Activated CD4-positive, alpha-beta T cell treated with anti-CD3 and anti-CD28 coated beads, Interleukin-2, Interleukin-6, amounts not matched to agents 100 ng/mL and 50 ng/mL, durations not matched to agents 16 hours and 8 hours (primary cell): Measurements from ENCODE around the gene FKBP6.
"Not testable (repeated sequence)": the region's sequence is repeated elsewhere in the genome, so short reads cannot be mapped to it uniquely, and the experiment has no call there.

Source experiments
- DNase-seq: peaks from one replicate; pipeline ENCODE4 v3.0.0-alpha.2; 2020

Gene FKBP6

DNA sequence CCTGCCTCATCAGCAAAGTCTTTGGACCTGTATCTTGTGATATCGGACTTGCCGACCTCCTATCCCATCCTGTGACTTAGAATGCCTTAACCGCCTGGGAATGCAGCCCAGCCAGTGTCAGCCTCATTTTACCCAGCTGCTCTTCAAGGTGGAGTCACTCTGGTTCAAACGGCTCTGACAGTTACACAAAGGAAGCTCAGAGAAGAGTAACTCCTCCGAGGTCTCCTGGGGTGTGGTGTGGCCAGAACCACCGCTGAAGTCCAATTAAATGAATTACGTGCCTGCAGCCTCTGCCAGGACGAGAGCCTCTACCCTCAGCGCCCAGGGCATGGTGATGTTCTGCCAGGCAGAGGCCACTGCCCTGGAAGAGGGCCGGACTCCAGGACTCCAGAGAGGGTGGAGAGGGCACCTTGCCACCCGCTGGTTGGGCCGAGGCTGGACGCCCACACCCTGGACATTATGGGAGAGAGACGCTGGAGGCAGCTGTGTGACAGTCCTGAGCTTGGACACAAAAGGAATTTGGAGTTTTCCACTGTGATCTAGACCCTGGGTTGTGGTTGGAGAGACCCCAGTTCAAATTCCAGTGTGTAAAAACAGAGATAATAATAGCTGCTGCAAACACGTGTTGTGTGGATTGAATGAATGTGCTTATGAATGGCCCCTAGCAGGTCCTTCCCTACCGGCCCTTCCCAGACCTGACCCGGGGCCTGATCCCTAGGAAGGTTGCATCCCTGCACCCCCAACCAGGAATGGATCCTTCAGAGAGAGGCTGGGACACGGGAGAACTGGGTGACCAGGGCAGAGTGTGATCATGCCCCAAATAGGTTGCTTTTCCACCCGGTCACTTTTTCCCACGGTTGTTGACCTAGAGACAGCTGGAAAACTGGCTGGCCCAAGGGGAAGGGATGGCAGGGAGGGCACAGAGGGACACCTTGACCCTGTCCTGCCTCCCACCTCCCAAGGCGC lies 67.9 kb downstream of the FKBP6 start:
- no peak for DNase-seq

GRCh38 chr7:73397521-73398281 lies 69.7 kb downstream of the FKBP6 start:
- no peak for DNase-seq

GRCh38 chr7:73399185-73400050 lies 71.5 kb downstream of the FKBP6 start:
- peak; percentile 83 for DNase-seq

DNA sequence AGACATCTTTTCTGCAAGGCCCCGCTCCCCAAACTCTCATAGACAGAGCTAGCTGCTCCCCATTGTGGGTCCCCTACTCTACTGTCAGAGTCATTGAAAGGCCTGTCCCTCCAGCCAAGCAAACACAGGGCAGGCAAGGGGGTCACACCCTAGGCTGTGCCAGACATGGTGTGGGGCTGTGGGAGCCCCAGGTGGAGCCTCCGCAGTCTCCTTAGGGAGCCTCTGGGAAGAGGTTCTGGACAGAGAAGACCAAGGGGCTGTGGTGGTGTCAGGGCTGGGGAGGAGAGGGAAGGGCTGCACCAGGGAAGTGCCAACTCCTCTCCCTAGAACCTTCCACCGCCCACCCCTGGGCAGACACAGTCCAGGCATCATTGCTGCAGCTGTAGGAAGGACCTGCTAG lies 76.9 kb downstream of the FKBP6 start:
- not testable (repeated sequence) for DNase-seq
